SIG-M5 (cell line): ENCODE results near the gene ADH5.
"Not testable (repeated sequence)": the region's sequence is repeated elsewhere in the genome, so short reads cannot be mapped to it uniquely, and the experiment has no call there.

ENCODE experiments used
- DNase-seq: peaks from one replicate; lab custom pipeline; 2025; lab: John Stamatoyannopoulos, UW

Gene ADH5

DNA sequence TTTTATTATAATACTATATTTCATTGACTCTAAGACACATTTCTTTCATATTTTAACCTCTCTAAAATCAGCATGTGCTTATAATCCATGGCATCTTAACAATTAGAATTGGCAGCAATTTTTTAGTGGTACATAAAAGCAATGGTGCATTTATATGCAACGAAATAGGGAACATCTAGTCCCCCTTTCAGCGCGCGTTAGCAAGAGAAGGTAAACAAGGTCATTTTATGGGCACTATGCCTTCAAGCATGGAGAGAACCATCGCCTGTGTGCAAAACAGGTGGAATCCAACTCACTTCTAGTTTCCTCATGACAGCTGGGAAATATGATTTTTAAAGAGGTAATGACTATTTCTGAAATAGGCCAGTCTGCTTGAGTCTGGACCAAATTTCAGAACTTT, 6.4 kb downstream of the ADH5 start:
- DNase-seq, result no peak

DNA sequence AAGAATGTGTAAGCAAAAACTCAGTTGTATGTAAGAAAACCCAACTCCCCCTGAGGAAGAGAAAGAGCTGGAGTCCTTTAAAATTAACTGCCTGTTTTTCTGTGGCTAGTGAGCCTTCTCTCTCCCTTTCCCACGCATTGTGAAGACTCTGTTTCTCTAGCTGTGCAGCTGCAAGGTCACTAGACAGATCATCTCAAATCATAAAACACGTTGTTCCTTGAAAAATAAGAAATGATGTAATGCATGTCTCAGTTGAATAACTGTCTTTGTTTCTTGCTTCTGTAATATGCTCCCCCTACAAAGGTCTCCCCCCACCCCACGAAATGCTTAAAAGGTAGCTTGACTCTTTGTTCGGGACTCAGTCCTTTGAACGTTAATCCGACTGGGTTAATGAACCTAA, 7.7 kb downstream of the ADH5 start:
- not testable (repeated sequence) for DNase-seq

DNA sequence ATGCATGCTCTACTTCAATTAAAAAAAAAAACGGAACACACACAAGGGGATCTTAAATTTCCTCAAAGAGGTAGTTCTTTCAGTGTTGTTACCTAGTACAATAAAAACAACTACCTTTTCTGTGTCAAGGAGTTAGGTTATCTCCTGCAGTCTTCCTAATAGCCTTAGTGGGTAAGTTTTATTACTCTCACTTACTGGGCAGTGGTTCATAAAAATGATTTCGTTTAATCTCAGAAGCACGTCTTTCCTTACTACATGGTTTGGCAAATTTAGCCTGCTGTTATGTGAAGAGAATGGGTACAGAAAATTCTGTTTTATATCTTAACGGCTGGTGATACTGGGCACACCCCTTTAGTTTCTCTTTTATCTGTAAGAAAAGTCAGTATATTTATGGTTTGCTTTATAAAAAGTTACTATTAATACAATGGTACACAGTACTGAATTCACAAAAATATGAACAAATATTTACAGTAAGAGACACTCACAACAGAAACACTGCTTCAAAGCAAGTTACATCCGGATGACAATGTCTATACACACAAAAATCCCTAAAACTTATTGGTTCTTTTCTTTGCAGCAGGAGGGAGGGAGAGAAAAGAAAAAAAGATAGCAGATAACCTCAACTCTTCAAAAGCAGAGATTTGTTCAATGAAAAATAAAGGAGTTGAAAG, 8.8 kb downstream of the ADH5 start:
- DNase-seq, result no peak

DNA sequence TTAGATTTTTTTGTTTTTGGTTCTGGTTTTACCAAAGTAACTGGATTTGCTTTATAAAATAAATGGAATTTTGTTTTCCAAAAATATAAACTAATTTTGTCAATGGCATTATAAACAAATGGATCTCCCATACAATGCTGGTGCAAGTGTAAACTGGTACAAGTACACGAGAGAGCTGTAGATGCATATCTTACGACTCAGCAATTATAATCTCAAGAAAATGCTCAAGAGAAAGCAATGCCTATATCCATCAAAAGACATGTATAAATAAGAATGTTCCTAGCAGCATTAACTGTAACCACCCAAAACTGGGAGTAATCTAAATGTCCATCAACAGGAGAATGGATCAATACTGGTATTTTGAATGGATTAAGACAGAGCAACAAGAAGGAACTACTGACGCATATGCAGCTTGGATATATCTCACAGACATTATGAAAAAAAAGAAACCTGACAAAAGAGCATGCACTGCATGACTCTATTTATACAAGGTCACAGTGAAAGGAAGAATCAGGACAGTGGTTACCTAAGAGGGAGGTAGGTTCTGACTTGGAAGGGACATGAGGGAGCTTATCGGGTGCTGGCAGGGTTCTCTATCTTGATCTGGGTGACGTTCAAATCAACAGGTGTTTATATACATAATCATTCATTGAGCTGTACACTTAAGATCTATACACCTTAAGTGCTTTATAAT, 9.5 kb downstream of the ADH5 start:
- no peak for DNase-seq

DNA sequence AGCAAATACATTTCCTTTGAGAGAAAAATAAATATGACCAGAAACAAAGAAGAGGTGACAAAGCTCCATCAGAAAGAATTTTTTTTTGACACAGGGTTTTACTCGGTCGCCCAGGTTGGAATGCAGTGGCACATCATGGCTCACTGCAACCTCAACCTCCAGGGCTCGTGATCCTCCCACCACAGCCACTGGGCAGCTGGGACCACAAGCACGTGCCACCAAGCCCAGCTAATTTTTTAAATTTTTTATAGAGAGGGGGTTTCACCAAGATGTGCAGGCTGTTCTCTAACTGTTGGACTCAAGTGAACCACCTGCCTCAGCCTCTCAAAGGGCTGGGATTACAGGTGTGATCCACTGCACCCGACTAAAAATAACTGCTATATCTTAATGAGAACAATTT, 10.3 kb downstream of the ADH5 start:
- DNase-seq, result no peak

DNA sequence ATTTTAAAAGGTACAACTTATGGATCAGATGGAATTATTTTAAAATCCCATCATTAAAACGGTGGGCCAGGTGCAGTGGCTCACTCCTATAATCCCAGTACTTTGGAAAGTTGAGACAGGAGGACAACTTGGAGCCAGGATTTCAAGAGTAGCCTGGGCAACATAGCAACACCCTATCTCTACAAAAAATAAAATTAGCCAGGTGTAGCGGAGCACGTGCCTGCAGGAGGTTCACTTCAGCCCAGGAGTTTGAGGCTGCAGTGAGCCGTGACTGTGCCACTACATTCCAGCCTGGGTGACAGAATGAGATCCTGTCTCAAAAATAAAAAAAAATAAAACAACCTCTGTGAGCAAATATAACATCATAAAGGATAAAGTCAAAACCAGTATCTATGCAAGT, 11.4 kb downstream of the ADH5 start:
- DNase-seq, result no peak

DNA sequence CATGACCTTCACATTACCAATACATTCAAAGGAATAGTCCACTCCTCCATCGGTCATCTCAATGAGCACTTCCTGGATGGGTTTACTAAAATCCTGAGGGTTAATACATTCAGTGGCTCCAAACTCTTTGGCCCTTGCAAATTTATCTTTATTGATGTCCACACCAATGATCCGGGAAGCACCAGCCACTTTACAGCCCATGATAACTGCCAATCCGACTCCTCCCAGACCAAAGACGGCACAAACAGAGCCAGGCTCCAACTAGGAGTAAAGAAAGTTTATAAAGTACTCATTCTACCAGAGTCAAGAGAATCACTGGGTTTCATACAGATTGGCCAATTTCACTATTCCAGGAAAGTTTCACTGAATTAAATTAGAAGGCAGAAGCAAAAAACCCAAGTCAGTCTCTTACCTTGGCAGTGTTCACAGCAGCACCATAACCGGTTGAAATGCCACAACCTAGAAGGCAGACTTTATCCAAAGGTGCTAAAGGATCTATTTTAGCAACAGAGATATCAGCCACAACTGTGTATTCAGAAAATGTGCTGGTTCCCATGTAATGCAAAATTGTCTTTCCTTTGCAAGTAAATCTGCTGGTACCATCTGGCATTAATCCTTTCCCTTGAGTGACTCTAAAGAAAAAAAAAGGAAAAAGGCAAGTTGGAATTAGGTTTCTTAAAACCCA, 12.2 kb downstream of the ADH5 start:
- no peak for DNase-seq

DNA sequence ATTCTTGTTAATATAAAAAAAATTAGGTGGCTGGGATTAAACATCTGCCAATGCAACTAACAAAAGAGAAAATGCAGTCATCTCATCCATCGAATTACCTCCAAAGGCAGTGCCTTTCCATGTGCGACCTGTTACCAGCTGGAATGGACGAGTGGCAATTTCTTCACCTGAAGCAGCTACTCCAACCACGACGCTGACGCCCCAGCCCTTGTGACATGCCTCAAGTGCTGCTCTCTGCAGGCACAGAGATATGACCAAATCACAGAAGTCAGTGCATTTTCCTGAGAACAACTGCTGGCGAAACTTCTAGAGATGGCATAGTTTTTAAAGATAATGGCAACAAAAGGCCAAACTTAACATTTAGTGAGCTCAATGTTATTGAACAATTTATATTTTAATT, 13.8 kb downstream of the ADH5 start:
- no peak for DNase-seq

DNA sequence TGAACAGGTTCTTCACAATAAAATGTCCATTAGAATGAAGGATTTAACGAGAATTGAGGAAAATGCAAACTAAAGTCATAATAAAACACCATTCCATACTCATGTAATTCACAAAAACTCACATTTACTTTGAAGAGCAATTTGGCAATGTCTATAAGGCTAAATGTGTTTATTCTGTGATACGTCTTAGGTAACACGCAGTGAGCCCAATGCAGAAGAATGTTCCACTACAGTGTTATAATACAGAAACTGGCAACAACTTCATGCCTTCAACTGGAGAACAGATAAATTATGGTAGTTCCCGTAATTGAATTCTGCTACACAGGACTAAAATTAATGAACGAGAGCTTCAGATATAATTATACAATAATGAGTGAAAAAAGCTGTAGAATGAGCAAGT, 17.4 kb downstream of the ADH5 start:
- DNase-seq, result no peak

DNA sequence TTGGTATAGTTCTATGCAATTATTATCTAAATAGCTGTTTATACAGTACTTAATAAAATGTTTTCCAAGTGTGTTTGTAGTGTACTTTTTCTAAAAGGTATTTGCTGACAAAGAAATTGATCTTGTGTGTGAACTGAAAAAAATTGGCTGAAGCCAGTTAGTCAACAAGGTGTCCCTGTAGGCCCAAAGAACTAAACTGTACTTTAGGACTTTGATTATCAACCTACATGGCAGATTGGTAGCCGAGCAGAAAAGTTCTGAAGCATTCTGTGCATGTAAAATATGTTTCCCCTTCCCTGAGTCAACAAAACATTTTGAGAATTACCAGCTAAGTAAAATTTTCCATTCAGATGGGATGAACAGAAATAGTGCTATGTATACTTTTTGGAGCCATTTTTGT, 21.0 kb downstream of the ADH5 start:
- DNase-seq, result no peak

DNA sequence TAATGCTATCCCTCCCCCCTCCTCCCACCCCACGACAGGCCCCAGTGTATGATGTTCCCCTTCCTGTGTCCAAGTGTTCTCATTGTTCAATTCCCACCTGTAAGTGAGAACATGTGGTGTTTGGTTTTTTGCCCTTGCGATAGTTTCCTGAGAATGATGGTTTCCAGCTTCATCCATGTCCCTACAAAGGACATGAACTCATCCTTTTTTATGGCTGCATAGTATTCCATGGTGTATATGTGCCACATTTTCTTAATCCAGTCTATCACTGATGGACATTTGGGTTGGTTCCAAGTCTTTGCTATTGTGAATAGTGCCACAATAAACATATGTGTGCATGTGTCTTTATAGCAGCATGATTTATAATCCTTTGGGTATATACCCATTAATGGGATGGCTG, 23.1 kb downstream of the ADH5 start:
- DNase-seq, result not testable (repeated sequence)

DNA sequence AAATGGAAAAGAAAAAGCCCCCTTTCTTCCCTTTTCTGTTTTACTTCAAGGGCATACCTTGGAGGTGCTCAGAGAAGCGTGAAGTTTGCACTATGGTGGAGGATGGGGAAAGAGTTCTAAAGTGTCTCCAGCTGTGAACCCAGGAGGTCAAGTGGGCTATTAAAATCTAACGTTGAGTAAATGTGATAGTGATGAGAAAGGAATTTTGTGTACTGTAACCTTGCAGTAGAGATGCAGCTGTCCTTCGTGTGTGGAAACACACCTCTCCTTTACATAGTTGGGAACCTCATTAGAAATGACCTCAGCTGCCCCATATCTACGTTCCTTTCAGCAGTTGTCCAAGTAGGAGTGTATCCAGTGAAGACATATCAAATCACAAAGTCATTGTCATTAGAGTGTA, 26.5 kb downstream of the ADH5 start:
- DNase-seq, result no peak

DNA sequence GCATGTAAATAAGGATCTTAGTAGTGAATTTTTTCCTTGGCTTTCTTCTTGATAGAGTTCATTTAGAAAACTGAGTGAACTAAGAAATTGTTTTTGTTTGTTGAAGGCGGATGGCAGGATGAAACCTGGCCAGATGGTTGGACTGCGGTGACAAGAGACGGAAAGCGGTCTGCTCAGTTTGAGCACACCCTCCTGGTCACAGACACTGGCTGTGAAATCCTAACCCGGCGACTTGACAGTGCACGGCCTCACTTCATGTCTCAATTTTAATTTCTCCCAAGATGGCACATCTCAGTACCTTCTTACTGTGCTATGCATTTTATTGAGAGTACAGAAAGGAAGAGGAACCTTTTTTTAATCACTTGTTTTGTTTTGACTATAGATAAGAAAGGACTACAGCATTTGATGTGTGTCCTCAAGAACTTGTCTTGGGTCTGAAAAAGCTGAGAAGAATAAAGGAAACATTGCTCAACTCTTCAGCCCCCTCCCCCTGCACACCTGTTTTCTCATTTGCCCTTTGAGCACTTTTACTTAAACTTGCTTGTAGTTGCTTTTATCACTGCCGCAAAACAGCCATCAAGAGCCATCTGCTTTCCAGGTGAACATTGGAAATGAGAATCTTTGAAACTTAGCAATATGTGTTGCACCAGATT, 27.4 kb downstream of the ADH5 start:
- no peak for DNase-seq

DNA sequence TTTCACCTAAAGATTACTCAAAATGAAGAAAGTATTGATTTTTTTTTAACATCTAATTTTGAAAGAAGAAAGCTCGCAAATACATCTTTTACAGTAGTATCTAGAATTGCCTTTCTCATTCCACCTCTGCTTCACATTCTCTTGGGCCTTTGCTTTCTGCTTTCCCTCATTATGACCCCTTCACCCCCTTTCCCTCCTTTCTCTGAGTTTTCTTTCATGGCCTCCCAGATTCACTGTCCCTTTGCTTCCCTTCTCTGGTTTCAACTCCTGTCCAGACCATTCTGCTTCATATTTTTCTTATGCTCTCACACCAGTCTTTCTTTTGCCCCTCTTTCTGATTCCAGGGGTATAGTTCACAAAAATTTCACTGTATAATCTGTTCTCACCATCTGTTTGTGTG, 29.0 kb downstream of the ADH5 start:
- DNase-seq, result no peak

DNA sequence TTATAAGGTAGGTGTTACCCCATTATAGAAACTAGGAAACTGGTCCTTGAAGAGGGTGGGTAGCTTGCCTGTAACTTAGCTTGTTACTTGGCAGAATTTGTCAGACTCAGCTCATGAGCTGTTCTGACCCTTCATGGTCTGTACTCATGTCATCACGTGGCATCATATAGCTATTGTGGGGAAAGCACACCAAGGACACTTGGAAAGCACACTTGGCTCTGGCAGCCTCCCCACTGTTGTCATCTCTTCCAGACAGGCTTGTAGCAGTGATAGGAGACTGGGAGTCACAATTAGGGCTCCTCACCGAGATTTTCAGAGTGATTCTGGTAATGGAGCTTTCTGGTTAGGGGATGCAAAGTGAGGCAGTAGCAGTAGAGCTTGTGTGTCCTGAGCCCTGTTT, 30.4 kb downstream of the ADH5 start:
- no peak for DNase-seq

DNA sequence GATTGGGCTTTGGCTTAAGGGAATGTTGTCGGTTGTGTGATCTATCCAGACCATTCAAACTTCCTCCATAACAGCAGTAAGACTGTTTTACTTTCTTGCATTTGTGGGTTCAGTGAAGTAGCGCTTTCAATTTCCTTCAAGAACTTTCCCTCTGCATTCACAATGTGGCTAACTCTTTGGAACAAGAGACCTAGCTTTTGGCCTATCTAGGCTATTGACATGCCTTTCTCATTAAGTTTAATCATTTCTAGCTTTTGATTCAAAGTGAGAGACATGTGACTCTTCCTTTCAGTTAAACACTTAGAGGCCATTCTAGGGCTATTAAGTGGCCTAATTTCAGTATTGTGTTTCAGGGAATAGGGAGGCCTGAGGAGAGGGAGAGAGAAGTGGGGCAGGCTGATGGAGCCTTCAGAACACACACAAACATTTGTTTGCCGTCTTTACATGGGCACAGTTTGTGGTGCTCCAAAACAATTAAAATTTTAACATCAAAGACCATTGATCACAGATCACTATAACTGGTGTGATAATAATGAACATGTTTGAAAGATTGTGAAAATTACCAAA, 34.1 kb downstream of the ADH5 start:
- DNase-seq, result no peak

DNA sequence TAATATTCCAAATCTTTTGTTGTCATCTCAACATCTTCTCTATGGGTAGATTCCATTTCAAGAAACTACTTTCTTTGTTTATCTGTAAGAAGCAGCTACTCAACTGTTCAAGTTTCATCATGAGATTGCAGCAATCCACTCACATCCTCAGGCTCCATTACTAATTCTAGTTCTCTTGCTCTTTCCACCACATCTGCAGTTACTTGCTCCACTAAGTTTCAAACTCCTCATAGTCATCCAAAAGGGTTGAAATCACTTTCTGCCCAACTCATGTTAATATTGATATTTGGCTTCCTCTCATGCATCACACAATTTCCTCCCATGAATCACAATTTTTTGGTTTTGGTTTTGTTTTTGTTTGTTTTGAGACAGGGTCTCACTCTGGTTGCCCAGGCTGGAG, 35.7 kb downstream of the ADH5 start:
- DNase-seq, result no peak

DNA sequence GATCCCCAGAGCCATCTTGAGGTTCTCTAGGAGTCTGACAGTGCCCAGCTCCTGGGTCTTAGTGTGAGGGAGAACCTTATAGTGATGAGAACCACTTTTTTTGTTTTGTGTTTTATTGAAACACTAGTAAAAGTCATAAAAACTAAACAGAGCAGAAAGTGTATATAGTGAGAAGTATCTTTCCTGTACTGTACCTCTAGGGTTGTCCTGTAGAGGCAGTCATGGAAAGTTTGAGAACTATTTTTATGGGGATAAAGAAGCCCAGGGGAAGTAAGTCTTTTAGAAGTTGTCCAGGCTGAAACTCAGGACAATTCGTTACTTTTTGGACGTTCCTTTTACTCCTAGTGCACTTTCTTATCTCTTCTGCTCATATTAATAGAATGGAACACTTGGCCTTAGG, 40.9 kb downstream of the ADH5 start:
- no peak for DNase-seq

DNA sequence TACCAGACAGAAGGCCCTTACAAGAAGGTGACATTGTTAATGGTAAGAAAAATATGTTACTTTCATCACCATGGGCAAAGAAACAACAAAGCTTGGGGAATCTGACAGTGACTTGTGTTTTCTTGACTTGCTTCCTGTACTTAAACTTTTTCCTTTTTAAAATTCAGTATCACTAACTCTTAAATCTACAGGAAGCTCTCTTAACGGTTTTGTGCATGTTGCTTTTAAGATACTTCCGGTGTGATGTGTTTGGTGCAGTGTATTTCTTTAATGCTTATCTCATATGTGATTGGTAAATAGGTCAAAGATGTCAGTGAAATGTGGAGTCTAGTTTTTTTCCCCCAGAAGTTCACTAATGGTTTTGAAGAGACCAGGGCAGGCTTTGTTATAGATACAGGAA, 45.2 kb downstream of the ADH5 start:
- DNase-seq, result no peak

DNA sequence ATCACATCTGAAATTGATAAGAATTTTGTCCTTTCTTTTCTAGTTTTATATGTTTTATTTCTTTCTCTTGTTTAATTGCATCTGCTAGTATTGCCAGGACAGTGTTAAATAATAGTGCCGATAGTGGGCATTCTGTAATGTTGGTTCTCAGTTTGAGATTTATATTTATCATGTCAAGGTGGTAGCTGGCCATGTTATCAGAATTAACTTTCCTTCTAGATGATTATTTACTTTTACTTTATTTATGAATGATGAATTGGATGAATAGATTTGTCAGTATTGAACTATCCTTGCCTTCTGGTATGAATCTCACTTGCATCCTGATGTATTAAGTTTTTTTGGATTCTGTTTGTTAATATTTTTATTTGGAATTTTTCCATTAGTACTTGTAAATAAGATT, 50.4 kb downstream of the ADH5 start:
- no peak for DNase-seq

DNA sequence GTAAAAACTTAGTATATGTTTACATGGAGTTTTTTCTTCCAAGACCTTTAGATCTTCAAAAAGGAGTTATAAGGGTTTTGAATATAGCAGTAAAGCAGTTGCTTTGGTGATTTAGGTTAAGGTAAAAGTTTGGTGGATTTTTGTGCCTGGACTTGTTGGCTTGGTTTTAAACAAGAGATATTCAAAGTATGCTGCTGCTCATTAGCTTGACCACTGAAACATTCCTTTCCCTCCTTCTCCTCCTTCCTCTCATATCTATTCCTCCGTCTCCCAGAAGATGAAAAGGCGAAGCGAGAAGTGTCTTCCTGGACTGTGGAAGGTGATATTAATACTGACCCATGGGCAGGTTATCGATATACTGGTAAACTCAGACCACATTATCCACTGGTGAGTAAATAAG, 54.6 kb downstream of the ADH5 start:
- no peak for DNase-seq

DNA sequence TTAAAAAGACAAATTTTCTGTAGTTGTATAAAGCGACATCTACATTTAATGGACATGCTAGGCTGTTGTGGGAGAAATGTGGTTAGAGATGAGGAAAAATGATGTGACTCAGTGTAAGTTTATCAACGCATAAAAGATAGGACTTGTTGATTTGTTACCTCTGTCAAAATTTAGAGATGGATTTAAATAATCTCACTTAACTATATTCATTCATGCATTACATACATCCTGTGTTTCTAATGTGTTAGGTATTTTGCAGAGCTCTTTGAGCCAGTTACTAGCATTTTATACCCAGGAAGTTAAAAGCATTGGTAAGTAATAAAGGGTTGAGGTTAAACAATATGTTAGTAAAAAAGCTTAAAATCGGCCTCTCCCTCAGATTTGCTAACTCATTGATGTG, 58.7 kb downstream of the ADH5 start:
- no peak for DNase-seq
